ENCODE results near the gene MAML3.

Gene MAML3

DNA sequence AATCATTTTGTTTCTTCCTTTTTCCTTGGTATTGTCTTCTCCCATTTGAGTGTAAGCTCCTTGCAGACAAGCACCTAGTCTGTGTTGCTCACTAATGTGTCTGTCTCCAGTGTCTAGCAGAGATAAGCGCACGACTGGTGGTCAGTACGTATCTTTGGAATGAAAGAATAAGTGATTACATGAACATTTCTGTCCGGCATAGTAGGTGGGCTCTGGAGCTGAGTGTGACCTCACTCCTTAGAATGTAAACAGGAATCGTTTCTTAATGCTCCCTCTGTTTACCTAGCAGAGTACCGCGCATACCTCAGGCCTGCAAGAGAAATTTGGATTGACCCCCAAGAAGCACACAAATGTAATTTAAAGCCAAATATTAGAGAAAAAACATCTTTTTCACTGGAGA lies 235.4 kb downstream of the MAML3 start:
- TF ChIP-seq, protein P1, sequence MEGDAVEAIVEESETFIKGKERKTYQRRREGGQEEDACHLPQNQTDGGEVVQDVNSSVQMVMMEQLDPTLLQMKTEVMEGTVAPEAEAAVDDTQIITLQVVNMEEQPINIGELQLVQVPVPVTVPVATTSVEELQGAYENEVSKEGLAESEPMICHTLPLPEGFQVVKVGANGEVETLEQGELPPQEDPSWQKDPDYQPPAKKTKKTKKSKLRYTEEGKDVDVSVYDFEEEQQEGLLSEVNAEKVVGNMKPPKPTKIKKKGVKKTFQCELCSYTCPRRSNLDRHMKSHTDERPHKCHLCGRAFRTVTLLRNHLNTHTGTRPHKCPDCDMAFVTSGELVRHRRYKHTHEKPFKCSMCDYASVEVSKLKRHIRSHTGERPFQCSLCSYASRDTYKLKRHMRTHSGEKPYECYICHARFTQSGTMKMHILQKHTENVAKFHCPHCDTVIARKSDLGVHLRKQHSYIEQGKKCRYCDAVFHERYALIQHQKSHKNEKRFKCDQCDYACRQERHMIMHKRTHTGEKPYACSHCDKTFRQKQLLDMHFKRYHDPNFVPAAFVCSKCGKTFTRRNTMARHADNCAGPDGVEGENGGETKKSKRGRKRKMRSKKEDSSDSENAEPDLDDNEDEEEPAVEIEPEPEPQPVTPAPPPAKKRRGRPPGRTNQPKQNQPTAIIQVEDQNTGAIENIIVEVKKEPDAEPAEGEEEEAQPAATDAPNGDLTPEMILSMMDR (IDR thresholded peaks at IDR 0.05; ENCODE audit: low read length, missing control alignments) = no peak

DNA sequence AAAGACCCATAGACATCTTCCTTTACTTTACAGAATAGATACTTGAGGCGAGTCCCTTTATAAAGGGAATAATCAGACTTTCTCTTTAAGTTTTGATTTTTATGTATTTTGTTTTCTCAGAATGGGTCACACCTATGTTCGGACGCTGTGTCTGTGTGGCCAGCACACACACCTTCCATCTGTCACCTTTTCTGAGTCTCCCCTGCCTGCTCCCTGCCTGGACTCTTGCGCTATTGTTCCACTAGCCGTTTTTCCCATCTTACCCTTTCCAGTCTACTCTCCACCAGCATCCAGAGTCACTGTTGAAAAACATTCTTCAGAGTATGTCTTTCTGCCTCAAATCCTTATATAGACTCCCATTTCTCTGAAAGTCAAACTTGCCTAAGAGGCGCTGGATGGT lies 236.1 kb downstream of the MAML3 start:
- DNase-seq (ENCODE audit: low read depth) = no peak
- TF ChIP-seq, protein P1 (IDR thresholded peaks at IDR 0.05; ENCODE audit: low read length, missing control alignments) = no peak
- no peak overlapping the region for H3K4me3 ChIP-seq (replicated peaks; ENCODE audit: low read depth, low read length)

More for the DNA sequence above, 235.4 kb downstream of the MAML3 start:
- DNase-seq (ENCODE audit: low read depth) = no peak
- no peak overlapping the region for H3K4me3 ChIP-seq (replicated peaks; ENCODE audit: low read depth, low read length)

DNA sequence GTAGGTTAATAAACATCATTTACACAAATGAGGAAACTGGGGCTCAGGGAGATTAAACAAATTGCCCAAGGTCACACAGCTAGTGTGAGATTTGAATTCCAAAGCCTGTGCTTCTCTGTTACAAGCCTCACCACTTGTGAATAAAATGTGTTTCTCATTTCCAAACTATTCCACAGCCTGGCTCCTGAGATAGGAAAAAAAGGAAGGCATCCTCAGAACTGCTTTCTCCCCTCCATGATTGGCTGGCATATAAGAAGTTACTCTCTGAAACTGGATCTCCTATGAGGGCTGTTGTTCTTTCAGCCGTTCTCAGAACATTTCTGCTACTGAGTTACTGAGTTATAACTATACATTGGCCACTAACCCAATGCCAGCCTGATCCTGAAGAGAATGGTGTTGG lies 237.9 kb downstream of the MAML3 start:
- DNase-seq (ENCODE audit: low read depth) = no peak
- H3K4me3 ChIP-seq (replicated peaks; ENCODE audit: low read depth, low read length) = no peak overlapping the region
- TF ChIP-seq, protein P1 (IDR thresholded peaks at IDR 0.05; ENCODE audit: low read length, missing control alignments) = no peak

GRCh38 chr4:139915037-139915436 lies 238.9 kb downstream of the MAML3 start:
- no peak for DNase-seq (ENCODE audit: low read depth)
- no peak overlapping the region for H3K4me3 ChIP-seq (replicated peaks; ENCODE audit: low read depth, low read length)
- TF ChIP-seq, protein P1 (IDR thresholded peaks at IDR 0.05; ENCODE audit: low read length, missing control alignments) = no peak

DNA sequence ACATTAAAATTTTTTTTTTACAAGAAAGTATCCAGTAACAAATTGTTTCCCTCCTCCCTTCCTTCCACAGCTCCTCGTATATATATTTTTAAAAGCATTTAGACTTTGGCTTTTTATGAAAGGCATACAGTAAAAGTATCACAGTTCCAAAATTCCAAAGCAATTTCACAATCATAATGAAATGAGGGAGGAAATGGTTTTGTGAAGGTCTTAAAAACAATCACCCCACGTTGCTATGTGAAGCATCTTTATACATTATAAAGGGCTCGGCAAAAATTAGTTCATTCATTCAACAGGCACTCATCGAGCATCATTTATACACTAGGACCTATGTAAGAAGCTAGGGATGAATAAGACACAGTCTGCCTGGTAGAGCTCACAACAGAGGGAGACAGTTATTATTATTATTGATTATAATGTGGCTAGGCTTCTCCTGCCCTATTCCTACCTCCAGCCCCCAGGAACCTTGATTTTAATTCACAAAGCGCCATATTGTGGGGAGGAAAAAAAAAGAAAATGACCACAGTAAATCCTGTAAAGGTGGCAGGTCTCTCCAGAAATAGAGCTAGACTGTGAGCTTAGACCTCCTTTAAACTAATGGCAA lies 239.9 kb downstream of the MAML3 start:
- TF ChIP-seq, protein P1 (IDR thresholded peaks at IDR 0.05; ENCODE audit: low read length, missing control alignments) = no peak
- H3K4me3 ChIP-seq (replicated peaks; ENCODE audit: low read depth, low read length) = peak overlapping the region; percentile 6
- DNase-seq (ENCODE audit: low read depth) = peak; percentile 88

DNA sequence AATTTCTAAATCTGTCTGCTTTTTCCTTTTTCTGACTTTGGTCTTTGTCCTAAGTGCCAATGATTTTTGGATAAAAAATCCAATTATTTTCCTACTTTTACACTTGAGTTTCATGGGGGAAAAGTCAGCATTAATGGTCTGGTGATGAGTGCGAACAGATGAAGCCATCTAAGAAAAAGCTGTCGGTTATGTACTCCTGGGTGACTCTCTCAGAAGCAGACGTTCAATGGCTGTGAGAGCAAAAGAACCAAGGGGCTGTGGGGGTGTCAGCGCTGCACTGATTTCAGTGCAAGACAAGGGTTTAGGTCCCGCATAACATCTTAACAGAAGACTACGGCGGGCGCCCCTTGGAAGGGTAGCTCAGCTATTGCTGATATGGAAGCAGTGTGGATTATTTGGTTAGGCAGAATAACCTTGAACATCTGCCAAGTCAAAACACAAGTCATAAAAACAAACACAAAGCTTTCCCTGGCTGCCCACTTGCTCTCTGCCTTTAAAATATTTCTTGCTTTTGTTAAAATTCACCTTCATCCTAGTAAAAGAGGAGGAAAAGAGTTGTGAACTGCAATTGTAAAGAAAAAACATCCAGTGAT lies 240.5 kb downstream of the MAML3 start:
- peak overlapping the region; percentile 6 for H3K4me3 ChIP-seq (replicated peaks; ENCODE audit: low read depth, low read length)
- TF ChIP-seq, protein P1 (IDR thresholded peaks at IDR 0.05; ENCODE audit: low read length, missing control alignments) = no peak
- peak; percentile 69 for DNase-seq (ENCODE audit: low read depth)

- DNase-seq (ENCODE audit: low read depth) = no peak
- TF ChIP-seq, protein P1 (IDR thresholded peaks at IDR 0.05; ENCODE audit: low read length, missing control alignments) = no peak
- no peak overlapping the region for H3K4me3 ChIP-seq (replicated peaks; ENCODE audit: low read depth, low read length)
These were observed 241.5 kb downstream of the MAML3 start for GRCh38 chr4:139912445-139912844.
